ENCODE measurements around the gene GPC1.

GPC1 gene

DNA sequence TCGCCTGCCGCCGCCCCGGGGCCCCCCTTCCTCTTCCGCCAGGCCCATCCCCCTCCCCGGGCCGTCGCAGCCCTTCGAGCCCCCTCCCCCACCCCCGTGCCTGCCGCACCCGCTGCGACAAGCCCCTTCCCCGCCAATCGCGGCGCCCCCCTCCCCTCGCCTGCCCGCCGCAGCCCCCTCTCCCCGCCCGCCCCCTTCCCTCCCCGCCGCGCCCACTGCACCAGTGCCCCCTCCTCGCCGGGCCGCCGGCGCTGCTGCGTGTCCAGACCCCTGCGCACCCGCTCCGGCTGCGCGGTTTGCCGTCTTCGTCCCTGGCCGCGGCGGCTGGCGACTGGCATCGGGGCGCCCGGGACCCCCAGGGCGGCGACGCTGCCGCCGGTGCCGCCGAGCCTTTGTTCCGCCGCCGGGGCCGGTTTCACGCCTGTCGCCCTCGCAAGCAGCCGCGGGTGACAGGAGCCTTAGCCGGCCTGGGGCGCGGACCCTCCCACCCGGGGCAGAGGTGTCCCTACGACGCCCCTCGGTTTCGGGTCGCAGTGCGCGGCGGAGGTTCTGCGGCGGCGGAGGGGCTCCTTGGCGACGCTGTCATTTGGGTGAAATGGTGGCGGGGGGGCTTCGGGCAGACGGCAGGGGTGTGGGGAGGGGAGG is 18.1 kb downstream of the GPC1 start:
- Mint-ChIP-seq H3K4me1 (ENCODE audit: low read depth) (no peaks in the 10 kb centered on the region), H3K4me3 (peak overlapping the region; percentile 26), H3K36me3 (ENCODE audit: low read depth) (no peaks in the 10 kb centered on the region), H3K9me3 (no peaks in the 10 kb centered on the region), H3K27ac (no peak overlapping the region), H3K27me3 (ENCODE audit: low read depth) (peaks cover 47% of the 10 kb centered on the region)
- no peak for DNase-seq (ENCODE audit: low spot score)

GRCh38 chr2:240454106-240454901 is 18.8 kb downstream of the GPC1 start:
- Mint-ChIP-seq H3K9me3 (no peaks in the 10 kb centered on the region), H3K4me1 (ENCODE audit: low read depth) (no peaks in the 10 kb centered on the region), H3K27me3 (ENCODE audit: low read depth) (peaks cover 47% of the 10 kb centered on the region), H3K36me3 (ENCODE audit: low read depth) (no peaks in the 10 kb centered on the region), H3K4me3 (peak overlapping the region; percentile 26), H3K27ac (no peak overlapping the region)
- no peak for DNase-seq (ENCODE audit: low spot score)

GRCh38 chr2:240455272-240455646 is 19.8 kb downstream of the GPC1 start:
- no peaks in the 10 kb centered on the region for H3K9me3 Mint-ChIP-seq
- H3K4me1 Mint-ChIP-seq (ENCODE audit: low read depth), result no peaks in the 10 kb centered on the region
- H3K36me3 Mint-ChIP-seq (ENCODE audit: low read depth), result no peaks in the 10 kb centered on the region
- no peak for DNase-seq (ENCODE audit: low spot score)
- H3K27ac Mint-ChIP-seq, result no peak overlapping the region
- H3K4me3 Mint-ChIP-seq, result no peak overlapping the region
- peaks cover 44% of the 10 kb centered on the region for H3K27me3 Mint-ChIP-seq (ENCODE audit: low read depth)

DNA sequence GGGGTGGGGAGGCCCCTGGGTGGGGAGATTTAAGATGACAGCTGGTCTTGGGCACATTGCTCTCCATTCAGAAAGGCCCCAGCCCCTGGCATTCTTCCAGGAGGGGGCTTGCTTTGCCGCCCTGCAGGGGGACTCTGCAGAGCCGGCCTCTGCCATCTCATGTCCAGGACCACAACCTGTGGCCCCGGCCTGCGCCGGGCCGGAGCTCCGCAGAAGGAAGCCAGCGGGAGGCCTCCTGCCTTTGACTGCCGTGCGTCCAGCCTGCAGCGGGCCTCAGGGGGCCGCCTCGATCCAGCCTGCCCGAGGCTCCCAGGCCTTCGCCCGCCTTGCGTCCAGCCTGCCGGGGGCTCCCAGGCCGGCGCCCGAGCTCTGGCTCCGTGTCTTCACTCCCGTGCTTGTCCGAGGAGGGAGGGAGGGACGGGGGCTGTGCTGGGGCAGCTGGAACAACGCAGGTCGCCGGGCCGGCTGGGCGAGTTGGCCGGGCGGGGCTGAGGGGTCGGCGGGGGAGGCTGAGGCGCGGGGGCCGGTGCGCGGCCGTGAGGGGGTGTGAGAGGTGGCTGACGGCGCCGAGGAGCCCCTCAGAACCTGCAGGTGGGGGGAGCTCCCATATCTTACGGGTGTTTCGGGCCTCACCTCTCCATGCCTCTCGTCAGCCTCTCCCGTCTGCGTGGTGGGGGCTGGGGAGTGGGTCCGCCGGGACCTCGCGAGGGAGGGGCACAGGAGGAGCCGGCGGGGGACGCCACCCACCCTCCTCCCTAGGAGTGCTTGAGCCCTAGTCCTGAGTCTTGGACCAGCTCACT is 20.4 kb downstream of the GPC1 start:
- Mint-ChIP-seq H3K27ac (no peak overlapping the region), H3K4me3 (no peak overlapping the region), H3K9me3 (no peaks in the 10 kb centered on the region), H3K27me3 (ENCODE audit: low read depth) (peaks cover 38% of the 10 kb centered on the region), H3K36me3 (ENCODE audit: low read depth) (no peaks in the 10 kb centered on the region), H3K4me1 (ENCODE audit: low read depth) (no peaks in the 10 kb centered on the region)
- DNase-seq (ENCODE audit: low spot score), result no peak

DNA sequence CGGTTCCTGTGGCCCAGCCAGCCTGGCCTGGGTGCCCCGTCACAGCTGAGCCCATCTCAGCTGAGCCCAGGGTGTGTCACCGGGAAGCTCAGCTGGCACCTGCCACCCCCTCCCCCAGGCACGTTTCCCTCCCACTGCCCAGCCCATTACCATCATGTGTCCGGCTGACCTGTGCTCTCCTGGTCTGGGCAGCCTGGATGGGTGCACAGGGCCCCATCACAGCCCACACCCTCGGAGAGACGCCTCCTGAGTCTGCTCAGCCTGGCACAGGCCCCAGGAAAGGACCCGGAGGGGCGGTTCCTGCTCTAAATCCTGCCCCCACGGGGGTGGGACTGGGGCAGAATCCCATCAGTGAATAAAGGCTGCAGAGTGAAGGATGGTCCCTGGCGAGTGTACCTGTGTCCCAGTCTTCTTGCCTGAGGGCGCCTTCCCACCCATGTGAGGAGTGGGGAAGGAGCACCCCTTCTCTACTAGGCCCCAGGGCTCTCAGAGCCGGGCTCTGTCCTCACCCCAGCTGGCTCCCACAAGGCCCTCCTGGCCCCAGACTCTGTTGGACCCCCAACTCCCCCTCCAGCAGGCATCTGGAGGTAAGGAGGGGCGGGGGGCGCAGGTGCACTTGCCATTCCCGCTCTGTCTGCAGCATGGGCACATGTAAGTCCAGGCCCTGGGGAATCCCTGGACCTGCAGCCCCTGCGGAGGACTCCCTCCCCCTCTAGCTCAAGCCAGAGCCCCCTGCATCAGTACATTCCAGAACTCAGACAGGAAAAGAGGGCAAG is 21.2 kb downstream of the GPC1 start:
- no peak overlapping the region for H3K4me3 Mint-ChIP-seq
- no peaks in the 10 kb centered on the region for H3K36me3 Mint-ChIP-seq (ENCODE audit: low read depth)
- no peaks in the 10 kb centered on the region for H3K4me1 Mint-ChIP-seq (ENCODE audit: low read depth)
- no peak overlapping the region for H3K27ac Mint-ChIP-seq
- H3K27me3 Mint-ChIP-seq (ENCODE audit: low read depth), result peaks cover 32% of the 10 kb centered on the region
- no peaks in the 10 kb centered on the region for H3K9me3 Mint-ChIP-seq
- DNase-seq (ENCODE audit: low spot score), result no peak

DNA sequence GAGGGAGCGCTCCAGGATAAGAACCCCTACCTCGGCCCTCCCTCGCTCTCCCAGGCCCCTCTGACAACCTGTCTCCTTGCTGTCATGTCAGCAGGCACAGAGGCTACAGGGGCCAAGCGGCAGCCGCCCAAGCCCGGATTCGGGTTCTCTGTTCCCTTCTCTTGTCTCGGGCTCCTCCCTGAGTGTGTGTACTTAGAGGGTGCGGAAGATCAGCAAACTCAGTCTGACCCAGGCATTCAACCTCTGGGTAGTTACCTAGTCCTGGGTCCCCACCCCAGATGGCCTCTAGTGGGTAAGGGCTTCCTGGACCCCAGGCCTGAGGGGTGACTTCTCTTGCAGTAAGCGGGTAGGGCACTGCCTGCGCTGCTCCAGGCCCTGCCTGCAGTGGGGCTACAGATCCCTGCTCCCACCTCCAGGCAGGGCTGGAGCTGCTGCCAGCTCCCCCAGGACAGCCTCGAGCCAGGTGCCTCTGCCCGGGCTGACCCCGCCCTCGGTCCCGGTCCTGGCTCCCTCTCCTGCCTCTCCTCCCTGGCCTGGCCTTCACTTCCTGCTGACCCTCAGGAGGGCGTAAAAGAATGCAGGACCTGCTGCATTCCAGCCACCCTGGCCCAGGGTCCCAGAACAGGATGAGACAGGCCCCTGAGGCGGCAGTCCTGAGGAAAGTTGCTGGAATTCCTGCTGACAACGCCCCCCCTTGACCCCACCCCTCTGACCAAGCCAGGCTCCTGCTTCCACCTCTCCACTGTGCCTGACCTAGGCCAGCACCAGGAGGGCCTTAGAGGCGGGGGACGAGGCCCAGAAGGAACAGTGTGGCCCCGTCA is 22.0 kb downstream of the GPC1 start:
- Mint-ChIP-seq H3K9me3 (no peaks in the 10 kb centered on the region), H3K4me3 (no peak overlapping the region), H3K27me3 (ENCODE audit: low read depth) (peaks cover 26% of the 10 kb centered on the region), H3K27ac (no peak overlapping the region), H3K4me1 (ENCODE audit: low read depth) (no peaks in the 10 kb centered on the region), H3K36me3 (ENCODE audit: low read depth) (no peaks in the 10 kb centered on the region)
- no peak for DNase-seq (ENCODE audit: low spot score)

DNA sequence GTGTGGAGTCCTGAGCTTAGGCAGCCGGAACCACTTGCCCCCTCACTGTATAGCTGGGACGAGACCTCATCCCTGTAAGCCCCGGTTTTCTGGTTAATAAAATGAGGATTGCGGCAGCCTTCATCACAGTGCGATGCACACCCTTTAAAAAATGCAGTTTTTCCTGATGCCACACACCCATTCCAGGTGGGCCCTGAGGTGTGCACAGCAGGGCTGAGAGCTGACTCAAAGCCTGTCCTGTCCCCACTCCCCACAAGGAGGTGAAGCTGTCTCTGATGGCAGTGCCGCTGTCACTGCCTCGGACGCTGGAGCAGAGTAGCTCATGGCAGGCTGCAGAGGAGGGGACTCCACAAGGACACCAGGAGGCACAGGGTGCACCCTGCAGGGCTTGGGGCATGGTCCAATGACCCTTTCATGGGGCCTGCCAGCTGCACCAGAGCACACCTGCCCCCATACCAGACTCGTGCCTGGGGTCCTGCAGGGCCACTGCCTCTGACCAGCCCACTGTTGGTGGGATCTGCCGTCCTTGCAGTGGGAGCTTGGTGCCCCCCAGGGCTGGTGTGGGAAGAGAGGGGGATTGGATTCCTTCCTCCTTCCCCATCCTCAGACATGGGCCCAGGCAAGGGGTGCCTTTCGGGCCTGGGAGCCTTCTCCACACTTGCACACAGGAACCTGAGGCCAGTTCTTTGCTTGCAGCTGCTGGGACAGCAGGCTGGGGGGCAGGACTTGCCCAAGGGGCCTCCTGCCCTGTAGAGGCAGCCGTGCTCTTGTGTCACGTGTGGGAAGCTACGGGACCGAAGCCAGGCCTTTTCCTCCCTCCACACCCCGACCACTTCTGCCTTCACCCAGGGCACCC is 22.8 kb downstream of the GPC1 start:
- Mint-ChIP-seq H3K27me3 (ENCODE audit: low read depth) (peaks cover 26% of the 10 kb centered on the region), H3K36me3 (ENCODE audit: low read depth) (no peaks in the 10 kb centered on the region), H3K4me1 (ENCODE audit: low read depth) (no peaks in the 10 kb centered on the region), H3K4me3 (no peak overlapping the region), H3K27ac (no peak overlapping the region), H3K9me3 (no peaks in the 10 kb centered on the region)
- DNase-seq (ENCODE audit: low spot score), result no peak

DNA sequence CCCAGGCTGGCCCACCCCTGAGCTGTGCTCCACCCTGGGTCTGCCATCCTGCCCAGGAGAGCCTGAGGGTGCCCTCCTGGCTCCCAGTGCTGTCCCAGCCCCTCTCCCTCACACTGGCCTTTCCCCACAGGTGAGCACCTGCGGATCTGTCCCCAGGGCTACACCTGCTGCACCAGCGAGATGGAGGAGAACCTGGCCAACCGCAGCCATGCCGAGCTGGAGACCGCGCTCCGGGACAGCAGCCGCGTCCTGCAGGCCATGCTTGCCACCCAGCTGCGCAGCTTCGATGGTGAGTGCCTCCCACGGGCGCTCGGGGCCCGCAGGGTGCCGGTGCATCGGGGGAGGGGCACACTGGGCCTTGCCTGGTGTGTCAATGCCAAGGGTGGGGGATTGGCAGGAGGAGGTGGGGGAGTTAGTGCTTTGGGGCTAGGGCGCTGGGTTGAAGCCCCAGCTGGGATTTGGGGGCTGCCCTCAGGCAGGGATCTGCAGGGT is 23.5 kb downstream of the GPC1 start:
- H3K27me3 Mint-ChIP-seq (ENCODE audit: low read depth), result peaks cover 25% of the 10 kb centered on the region
- H3K4me3 Mint-ChIP-seq, result no peak overlapping the region
- H3K4me1 Mint-ChIP-seq (ENCODE audit: low read depth), result no peaks in the 10 kb centered on the region
- no peak overlapping the region for H3K27ac Mint-ChIP-seq
- no peaks in the 10 kb centered on the region for H3K9me3 Mint-ChIP-seq
- DNase-seq (ENCODE audit: low spot score), result no peak
- no peaks in the 10 kb centered on the region for H3K36me3 Mint-ChIP-seq (ENCODE audit: low read depth)

GRCh38 chr2:240459401-240460252 is 24.2 kb downstream of the GPC1 start:
- no peak for DNase-seq (ENCODE audit: low spot score)
- H3K4me3 Mint-ChIP-seq, result no peak overlapping the region

DNA sequence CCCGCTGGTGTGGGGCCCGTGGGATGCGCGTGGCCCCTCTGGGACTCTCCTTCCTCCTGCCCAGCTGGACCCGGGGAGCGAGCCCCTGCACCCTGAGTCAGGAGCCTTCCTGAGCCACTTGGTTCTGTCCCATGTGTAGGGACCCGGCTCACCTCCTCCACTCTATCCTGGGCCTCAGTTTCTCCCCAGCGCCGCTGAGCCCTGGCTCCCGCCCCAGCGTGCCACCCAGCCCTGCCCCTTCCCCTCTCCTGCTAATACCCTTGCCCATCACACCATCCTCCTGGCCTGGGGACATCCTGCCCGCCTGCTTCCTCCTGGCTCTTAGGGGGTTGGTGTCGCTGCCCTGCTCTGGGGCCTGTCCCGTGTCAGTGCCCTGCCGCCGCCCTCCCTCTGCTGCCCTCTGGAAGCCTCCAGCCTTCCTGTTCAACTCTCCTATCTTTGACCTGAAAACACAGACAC is 24.8 kb downstream of the GPC1 start:
- peaks cover 12% of the 10 kb centered on the region for H3K27me3 Mint-ChIP-seq (ENCODE audit: low read depth)
- H3K4me1 Mint-ChIP-seq (ENCODE audit: low read depth), result no peaks in the 10 kb centered on the region
- no peak overlapping the region for H3K27ac Mint-ChIP-seq
- no peak overlapping the region for H3K4me3 Mint-ChIP-seq
- H3K36me3 Mint-ChIP-seq (ENCODE audit: low read depth), result no peaks in the 10 kb centered on the region
- no peaks in the 10 kb centered on the region for H3K9me3 Mint-ChIP-seq
- no peak for DNase-seq (ENCODE audit: low spot score)

More at GRCh38 chr2:240459401-240460252, 24.2 kb downstream of the GPC1 start:
- no peaks in the 10 kb centered on the region for H3K9me3 Mint-ChIP-seq
- no peak overlapping the region for H3K27ac Mint-ChIP-seq
- H3K4me1 Mint-ChIP-seq (ENCODE audit: low read depth), result no peaks in the 10 kb centered on the region
- H3K36me3 Mint-ChIP-seq (ENCODE audit: low read depth), result no peaks in the 10 kb centered on the region
- H3K27me3 Mint-ChIP-seq (ENCODE audit: low read depth), result peaks cover 18% of the 10 kb centered on the region

DNA sequence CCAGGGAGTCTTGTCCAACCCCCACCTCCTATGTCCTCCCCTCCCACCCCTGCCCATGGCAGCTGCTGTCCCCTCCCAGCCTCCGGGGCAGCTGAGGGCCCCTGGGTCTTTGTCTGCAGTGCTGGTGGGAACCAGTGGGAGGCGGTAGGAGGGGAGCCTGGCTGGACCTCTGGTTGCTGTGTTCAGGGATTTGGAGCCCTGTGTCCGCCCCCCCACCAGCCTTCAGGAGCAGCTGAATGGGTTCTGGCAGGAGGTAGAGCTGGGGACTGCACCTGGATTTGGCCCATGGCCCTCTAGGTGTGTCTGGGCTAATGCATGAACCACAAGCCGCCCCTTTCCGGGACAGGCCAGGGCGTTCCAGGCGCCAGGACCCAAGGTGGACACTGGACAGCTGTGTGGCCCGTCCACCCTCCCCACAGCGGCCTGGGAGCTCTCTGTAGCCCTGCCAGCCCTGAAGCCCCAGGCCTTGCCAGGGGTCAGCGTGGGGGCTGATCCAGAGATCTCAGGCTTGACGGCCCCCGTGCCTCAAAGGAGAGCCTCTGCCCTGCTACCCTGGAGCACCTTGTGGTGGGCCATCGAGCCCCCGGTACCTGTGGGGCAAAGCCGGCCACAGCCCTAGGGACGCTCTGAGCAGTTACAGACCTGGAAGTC is 25.4 kb downstream of the GPC1 start:
- Mint-ChIP-seq H3K9me3 (no peaks in the 10 kb centered on the region), H3K4me3 (no peak overlapping the region), H3K27ac (no peak overlapping the region), H3K4me1 (ENCODE audit: low read depth) (no peaks in the 10 kb centered on the region), H3K27me3 (ENCODE audit: low read depth) (peaks cover 8% of the 10 kb centered on the region), H3K36me3 (ENCODE audit: low read depth) (no peaks in the 10 kb centered on the region)
- no peak for DNase-seq (ENCODE audit: low spot score)

Data from T-helper 2 cell treated with Interferon-gamma antibody and Interleukin-4, amounts not matched to agents 5 μg/mL and 100 μg/mL, for 36 hours (primary cell).